K562 (cell line): ENCODE data around the gene DPP8. TPM values are rescaled to one million over a fixed set of nuclear protein-coding genes. Genes with fewer than 3 reads are reported as not detected.

Experiments
- BHLHE40 ChIP-seq: IDR thresholded peaks from 2 replicates; pipeline ENCODE4 v1.6.1; 2011; ENCODE audit warnings: low read length, improper control_type of control experiment
- EP400 ChIP-seq: fragments of 450-650 bp; IDR thresholded peaks from 2 replicates; pipeline ENCODE4 v1.6.1; 2017; ENCODE audit warnings: antibody characterized with exemption, mild to moderate bottlenecking, moderate library complexity
- GABPA ChIP-seq: fragments of 200-800 bp; sonication (Bioruptor generic); conservative IDR thresholded peaks from 2 replicates; pipeline ENCODE4 v1.6.1; 2016; ENCODE audit warnings: low read depth, missing genetic modification characterization, missing compliant biosample characterization
- GTF2A2 ChIP-seq: IDR thresholded peaks from 2 replicates; pipeline ENCODE4 v1.6.1; 2016; ENCODE audit warnings: mild to moderate bottlenecking, missing genetic modification characterization, missing compliant biosample characterization
- IFI16 ChIP-seq: fragments of 250-450 bp; sonication (Bioruptor Pico); IDR thresholded peaks from 2 replicates; pipeline ENCODE4 v2.1.2; 2022; ENCODE audit warnings: mild to moderate bottlenecking, inconsistent platforms
- MEIS2 ChIP-seq: fragments of 450-650 bp; IDR thresholded peaks from 2 replicates; pipeline ENCODE4 v1.6.1; 2014; ENCODE audit warnings: mild to moderate bottlenecking; ENCODE audit not compliant: partially characterized antibody
- NCOR1 ChIP-seq: fragments of 450-650 bp; IDR thresholded peaks from 2 replicates; pipeline ENCODE4 v1.6.1; 2016; ENCODE audit warnings: mild to moderate bottlenecking, moderate library complexity
- PHB2 ChIP-seq: fragments of 450-650 bp; IDR thresholded peaks from 2 replicates; pipeline ENCODE4 v1.6.1; 2017; ENCODE audit warnings: low read depth
- PHF20 ChIP-seq: fragments of 450-650 bp; IDR thresholded peaks from 2 replicates; pipeline ENCODE4 v1.6.1; 2018; ENCODE audit not compliant: partially characterized antibody
- POLR2AphosphoS5 ChIP-seq: IDR thresholded peaks from 2 replicates; pipeline ENCODE4 v1.6.1; 2011; ENCODE audit warnings: mild to moderate bottlenecking, low read depth, low read length, moderate library complexity; ENCODE audit not compliant: control insufficient read depth, insufficient read depth
- POLR2G ChIP-seq: fragments of 200-400 bp; formaldehyde crosslinking; IDR thresholded peaks from 2 replicates; pipeline ENCODE4 v1.6.1; 2017; ENCODE audit warnings: low read depth, mild to moderate bottlenecking, antibody characterized with exemption, low read length, moderate library complexity
- PTBP1 ChIP-seq: fragments of 200-400 bp; formaldehyde crosslinking; IDR thresholded peaks from 2 replicates; pipeline ENCODE4 v1.6.1; 2017; ENCODE audit warnings: low read depth, low read length
- SAFB ChIP-seq: fragments of 200-400 bp; formaldehyde crosslinking; IDR thresholded peaks from 2 replicates; pipeline ENCODE4 v1.6.1; 2017; ENCODE audit warnings: low read depth, low read length, borderline replicate concordance
- SIN3B ChIP-seq: fragments of 450-650 bp; IDR thresholded peaks from 2 replicates; pipeline ENCODE4 v1.6.1; 2017; ENCODE audit warnings: low read depth, mild to moderate bottlenecking, moderate library complexity
- SMARCB1 ChIP-seq: IDR thresholded peaks from 2 replicates; pipeline ENCODE4 v1.6.1; 2011; ENCODE audit warnings: improper control_type of control experiment, low read depth; ENCODE audit not compliant: insufficient read length
- SMARCE1 ChIP-seq: fragments of 450-650 bp; IDR thresholded peaks from 2 replicates; pipeline ENCODE4 v1.7.1; 2016; ENCODE audit warnings: mild to moderate bottlenecking
- TAF9B ChIP-seq: fragments of 450-650 bp; IDR thresholded peaks from 2 replicates; pipeline ENCODE4 v1.6.1; 2018; ENCODE audit warnings: mild to moderate bottlenecking; ENCODE audit not compliant: partially characterized antibody
- TBL1XR1 ChIP-seq, 2 experiments: IDR thresholded peaks; 2 replicates each; pipeline ENCODE4 v1.6.1; 2012; ENCODE audit warnings: improper control_type of control experiment in 2 of 2, low read length in 2 of 2, mild to moderate bottlenecking in 1 of 2
- TGIF2 ChIP-seq: sonication (generic); formaldehyde crosslinking; IDR thresholded peaks from 2 replicates; pipeline ENCODE4 v1.8.1; 2022; ENCODE audit warnings: mild to moderate bottlenecking, missing genetic modification reagents, moderate library complexity
- THAP12 ChIP-seq: fragments of 250-450 bp; sonication (Bioruptor Pico); IDR thresholded peaks from 2 replicates; pipeline ENCODE4 v1.9.0; 2021; ENCODE audit warnings: mild to moderate bottlenecking, inconsistent platforms
- THRB ChIP-seq: fragments of 450-650 bp; formaldehyde crosslinking; conservative IDR thresholded peaks from 2 replicates; pipeline ENCODE4 v1.4.0; 2022; ENCODE audit warnings: mild to moderate bottlenecking, missing genetic modification characterization
- XRCC5 ChIP-seq: fragments of 200-400 bp; formaldehyde crosslinking; IDR thresholded peaks from 2 replicates; pipeline ENCODE4 v1.6.1; 2017; ENCODE audit warnings: low read depth, mild to moderate bottlenecking, low read length
- ZBED1 ChIP-seq: IDR thresholded peaks from 2 replicates; pipeline ENCODE4 v1.6.1; 2014
- ZBTB1 ChIP-seq: sonication (generic); formaldehyde crosslinking; IDR thresholded peaks from 2 replicates; pipeline ENCODE4 v1.8.1; 2023; ENCODE audit warnings: missing genetic modification reagents, low read depth, mild to moderate bottlenecking, borderline replicate concordance
- ZNF311 ChIP-seq: fragments of 250-450 bp; sonication (Bioruptor Pico); IDR thresholded peaks from 2 replicates; pipeline ENCODE4 v1.4.0; 2020; ENCODE audit warnings: mild to moderate bottlenecking, moderate library complexity
- ZNF584 ChIP-seq: fragments of 200-800 bp; sonication (Bioruptor generic); IDR thresholded peaks from 2 replicates; pipeline ENCODE4 v1.6.1; 2016; ENCODE audit warnings: low read depth, mild to moderate bottlenecking, missing genetic modification characterization, missing compliant biosample characterization
- polyA plus RNA-seq, 8 experiments: library from polyadenylated mRNA; depleted of rRNA in 4 of 8; stranded (reverse) in 5 of 8; unstranded in 3 of 8; fragments of >200 nt; fragmentation: Nextera tagmentation in 2 of 8; fragmentation: Illumina TruSeq in 1 of 8; extraction: Ambion mirVana in 2 of 8; extraction: Trizol in 1 of 8; gene quantifications; 2 replicates each; pipeline versions ENCODE4 v1.2.1 to v1.2.3, GENCODE V29; 2011 to 2014; ENCODE audit warnings: inconsistent platforms in 1 of 8, missing spikeins in 1 of 8
- total RNA-seq, 7 experiments: library from RNA; depleted of rRNA in 6 of 7; stranded (reverse); fragments of >200 nt in 6 of 7; fragmentation: Illumina TruSeq in 2 of 7; extraction: Trizol in 2 of 7; gene quantifications; 2 replicates each; pipeline versions ENCODE4 v1.2.1 to v1.2.3, GENCODE V29; 2011 to 2021; ENCODE audit warnings: low replicate concordance in 1 of 7
- TF ChIP-seq, protein P1 (sequence below): fragments of 450-650 bp; formaldehyde crosslinking; IDR thresholded peaks from 2 replicates; pipeline ENCODE4 v1.4.0; 2022; ENCODE audit warnings: missing genetic modification characterization

Gene DPP8
- total and polyA plus RNA-seq, 9 of the 15 experiments (the other 6 are each of a cell fraction or from before 2014, with no cell fraction given): 5.5 to 36.7 (median 20.7) TPM

DNA sequence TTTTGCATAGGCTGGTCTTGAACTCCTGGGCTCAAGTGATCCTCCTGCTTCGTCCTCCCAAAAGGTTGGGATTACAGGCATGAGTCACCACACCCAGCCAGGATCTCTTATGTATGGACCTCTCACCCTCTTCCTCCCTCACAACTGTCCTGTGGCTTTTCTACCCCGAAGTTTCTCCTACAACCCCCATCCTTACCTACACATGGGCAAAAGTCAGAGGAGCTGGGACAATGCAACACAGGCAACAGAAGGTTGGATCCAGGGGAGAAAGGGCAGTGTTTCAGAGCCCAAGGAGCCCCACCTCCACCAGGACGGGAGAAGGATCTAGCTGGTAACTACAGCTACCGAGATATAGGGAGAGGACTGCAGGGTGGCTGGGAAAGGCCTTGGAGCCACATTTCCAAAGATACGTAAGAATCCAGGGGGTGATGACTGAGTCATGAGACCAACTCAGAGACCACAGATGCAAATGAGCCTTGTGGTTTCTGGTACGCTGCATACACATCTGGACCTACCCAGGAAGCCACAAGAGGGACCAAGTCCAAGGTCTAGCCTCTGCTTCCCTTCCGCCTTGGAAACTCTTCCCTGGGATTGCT, 108.4 kb downstream of the DPP8 start (continued):
- TF ChIP-seq THAP12 (CRISPR knock-in tag) (no peak), SMARCB1 (no peak), TGIF2 (CRISPR knock-in tag) (no peak), PHB2 (no peak), MEIS2 (peak; percentile 12), PHF20 (no peak), SMARCE1 (peak; percentile 19; the same call in 1 of the 2 replicates), POLR2G (no peak), GABPA (tag) (peak; percentile 57), BHLHE40 (no peak), ZNF311 (CRISPR knock-in tag) (no peak), POLR2AphosphoS5 (no peak), EP400 (no peak), IFI16 (CRISPR knock-in tag) (no peak), ZBTB1 (CRISPR knock-in tag) (no peak), THRB (CRISPR knock-in tag) (no peak), TAF9B (no peak), TBL1XR1 (IDR thresholded peaks at IDR 0.05; ENCODE audit: low read length in 2 of 2) (no peak), SAFB (no peak), GTF2A2 (tag) (no peak), XRCC5 (no peak), PTBP1 (no peak), ZBED1 (no peak), ZNF584 (CRISPR knock-in tag) (0 out of 2 replicates have a peak, but pooled peaks have one; percentile 25), SIN3B (no peak), NCOR1 (no peak)
- TF ChIP-seq, protein P1, sequence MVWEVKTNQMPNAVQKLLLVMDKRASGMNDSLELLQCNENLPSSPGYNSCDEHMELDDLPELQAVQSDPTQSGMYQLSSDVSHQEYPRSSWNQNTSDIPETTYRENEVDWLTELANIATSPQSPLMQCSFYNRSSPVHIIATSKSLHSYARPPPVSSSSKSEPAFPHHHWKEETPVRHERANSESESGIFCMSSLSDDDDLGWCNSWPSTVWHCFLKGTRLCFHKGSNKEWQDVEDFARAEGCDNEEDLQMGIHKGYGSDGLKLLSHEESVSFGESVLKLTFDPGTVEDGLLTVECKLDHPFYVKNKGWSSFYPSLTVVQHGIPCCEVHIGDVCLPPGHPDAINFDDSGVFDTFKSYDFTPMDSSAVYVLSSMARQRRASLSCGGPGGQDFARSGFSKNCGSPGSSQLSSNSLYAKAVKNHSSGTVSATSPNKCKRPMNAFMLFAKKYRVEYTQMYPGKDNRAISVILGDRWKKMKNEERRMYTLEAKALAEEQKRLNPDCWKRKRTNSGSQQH: no peak
